ENCODE data around the gene ULK4.
"Not testable (repeated sequence)": the region's sequence is repeated elsewhere in the genome, so short reads cannot be mapped to it uniquely, and the experiment has no call there.

The ULK4 gene

GRCh38 chr3:41579861-41580260 lies 382.0 kb downstream of the ULK4 start:
- DNase-seq (ENCODE audit: low read depth in 2 of 2): no peak

GRCh38 chr3:41578798-41579197 lies 383.1 kb downstream of the ULK4 start:
- no peak for DNase-seq (ENCODE audit: low read depth in 2 of 2)

GRCh38 chr3:41575724-41576123 lies 386.2 kb downstream of the ULK4 start:
- no peak for DNase-seq (ENCODE audit: low read depth in 2 of 2)

- DNase-seq (ENCODE audit: low read depth in 2 of 2): no peak
Measured at GRCh38 chr3:41574900-41575299, 387.0 kb downstream of the ULK4 start.

- no peak for DNase-seq (ENCODE audit: low read depth in 2 of 2)
Measured at GRCh38 chr3:41573591-41573990, 388.3 kb downstream of the ULK4 start.

GRCh38 chr3:41572092-41572491 lies 389.8 kb downstream of the ULK4 start:
- no peak for DNase-seq (ENCODE audit: low read depth in 2 of 2)

- no peak for DNase-seq (ENCODE audit: low read depth in 2 of 2)
Measured at GRCh38 chr3:41569632-41570305, 392.1 kb downstream of the ULK4 start.

- no peak for DNase-seq (ENCODE audit: low read depth in 2 of 2)
Measured at GRCh38 chr3:41565948-41566514, 395.9 kb downstream of the ULK4 start.

- DNase-seq (ENCODE audit: low read depth in 2 of 2): no peak
Measured at GRCh38 chr3:41565003-41565402, 396.9 kb downstream of the ULK4 start.

- not testable (repeated sequence) for DNase-seq (ENCODE audit: low read depth in 2 of 2)
Measured at GRCh38 chr3:41556245-41556644, 405.7 kb downstream of the ULK4 start.

- no peak for DNase-seq (ENCODE audit: low read depth in 2 of 2)
Measured at GRCh38 chr3:41532976-41533375, 428.9 kb downstream of the ULK4 start.

- DNase-seq (ENCODE audit: low read depth in 2 of 2): no peak
Measured at GRCh38 chr3:41526995-41527573, 434.8 kb downstream of the ULK4 start.

- no peak for DNase-seq (ENCODE audit: low read depth in 2 of 2)
Measured at GRCh38 chr3:41525303-41526064, 436.4 kb downstream of the ULK4 start.

GRCh38 chr3:41523897-41524296 lies 438.0 kb downstream of the ULK4 start:
- no peak for DNase-seq (ENCODE audit: low read depth in 2 of 2)

- no peak for DNase-seq (ENCODE audit: low read depth in 2 of 2)
Measured at GRCh38 chr3:41522612-41523011, 439.3 kb downstream of the ULK4 start.

GRCh38 chr3:41521010-41521655 lies 440.8 kb downstream of the ULK4 start:
- no peak for DNase-seq (ENCODE audit: low read depth in 2 of 2)

- no peak for DNase-seq (ENCODE audit: low read depth in 2 of 2)
Measured at GRCh38 chr3:41519746-41520145, 442.2 kb downstream of the ULK4 start.

- DNase-seq (ENCODE audit: low read depth in 2 of 2): no peak
Measured at GRCh38 chr3:41518626-41519025, 443.3 kb downstream of the ULK4 start.

- no peak for DNase-seq (ENCODE audit: low read depth in 2 of 2)
Measured at GRCh38 chr3:41508063-41508696, 453.7 kb downstream of the ULK4 start.

GRCh38 chr3:41507336-41508062 lies 454.4 kb downstream of the ULK4 start:
- no peak for DNase-seq (ENCODE audit: low read depth in 2 of 2)

GRCh38 chr3:41503998-41504623 lies 457.8 kb downstream of the ULK4 start:
- no peak for DNase-seq (ENCODE audit: low read depth in 2 of 2)
